AG04450 (cell line): ENCODE measurements around the gene MAP3K7. TPM values are rescaled to one million over a fixed set of nuclear protein-coding genes. Genes with fewer than 3 reads are reported as not detected.

Source experiments
- CTCF ChIA-PET: fragments of 300-600, 350-600 bp; formaldehyde crosslinking; extraction: SDS; loops from one replicate; lab custom pipeline; 2022; ENCODE audit warnings: antibody characterized with exemption, inconsistent platforms; lab: Charles Lee
- POLR2A ChIA-PET: fragments of 350-600 bp; formaldehyde crosslinking; extraction: SDS; loops from one replicate; lab custom pipeline; 2021; ENCODE audit warnings: antibody characterized with exemption, inconsistent platforms; lab: Yijun Ruan, JAX
- DNase-seq: peaks from one replicate; pipeline ENCODE4 v3.0.0-alpha.2; 2011; ENCODE audit warnings: low read depth, low spot score
- H3K27ac ChIP-seq: one replicate; pipeline ENCODE4 v1.5.1; 2012; ENCODE audit warnings: low read depth, low read length, control low read depth
- H3K27me3 ChIP-seq: one replicate; pipeline ENCODE4 v1.6.0; 2012; ENCODE audit warnings: low read length; ENCODE audit not compliant: control insufficient read depth, insufficient read depth
- H3K4me3 ChIP-seq: 2 replicates; pipeline ENCODE4 v1.5.1; 2011; ENCODE audit warnings: mild to moderate bottlenecking, low read depth, low read length, control low read depth
- H3K9me3 ChIP-seq: 2 replicates; pipeline ENCODE4 v1.5.1; 2012; ENCODE audit warnings: low read length; ENCODE audit not compliant: control insufficient read depth, insufficient read depth
- CTCF ChIP-seq: IDR thresholded peaks from 2 replicates; pipeline ENCODE4 v1.5.1; 2011; ENCODE audit warnings: low read depth, low read length, control low read depth, inconsistent platforms
- polyA plus RNA-seq: library from polyadenylated mRNA; depleted of rRNA; stranded (reverse); fragments of >200 nt; gene quantifications from 2 replicates; pipeline ENCODE4 v1.2.3, GENCODE V29; 2011

The MAP3K7 gene
- polyA plus RNA-seq, 1 experiment: 52.4 TPM

DNA sequence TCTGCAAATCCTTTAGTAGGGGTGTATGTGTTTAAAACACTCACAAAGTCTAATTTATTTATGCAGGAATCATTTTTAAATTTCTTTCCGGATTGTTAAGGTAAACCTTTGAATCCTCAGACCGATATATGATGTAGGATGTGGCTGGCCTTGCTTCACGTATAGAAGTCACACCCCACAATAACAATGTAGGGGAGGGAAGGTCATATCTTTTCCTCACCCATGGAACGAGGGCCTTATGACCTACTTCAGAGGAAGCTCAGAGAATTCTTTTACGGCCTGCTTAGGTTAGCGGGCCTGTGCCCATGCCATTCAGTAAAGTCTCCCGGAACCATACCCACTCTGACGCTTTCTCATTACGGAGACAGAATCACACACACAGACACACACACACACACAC is 102.9 kb downstream of the MAP3K7 start:
- Histone ChIP-seq H3K27me3 (peaks cover 5% of the 10 kb centered on the region), H3K4me3 (no peak overlapping the region), H3K27ac (no peak overlapping the region), H3K9me3 (no peaks in the 10 kb centered on the region)
- TF ChIP-seq CTCF: no peak
- ChIA-PET CTCF (interaction anchor here (0.8 to 2.6 kb wide), 2 partner anchors 96 to 543 kb away, joined by 3 to 15 read pairs; no protein-coding TSS in a partner anchor), POLR2A (no interaction called here)
- no peak for DNase-seq

GRCh38 chr6:90483116-90483839 is 103.6 kb downstream of the MAP3K7 start:
- TF ChIP-seq CTCF: no peak
- no peak for DNase-seq
- CTCF ChIA-PET: interaction anchor here (0.6 to 2.6 kb wide), 3 partner anchors 188 to 703 kb away, joined by 3 to 15 read pairs (median 4); no protein-coding TSS in a partner anchor

DNA sequence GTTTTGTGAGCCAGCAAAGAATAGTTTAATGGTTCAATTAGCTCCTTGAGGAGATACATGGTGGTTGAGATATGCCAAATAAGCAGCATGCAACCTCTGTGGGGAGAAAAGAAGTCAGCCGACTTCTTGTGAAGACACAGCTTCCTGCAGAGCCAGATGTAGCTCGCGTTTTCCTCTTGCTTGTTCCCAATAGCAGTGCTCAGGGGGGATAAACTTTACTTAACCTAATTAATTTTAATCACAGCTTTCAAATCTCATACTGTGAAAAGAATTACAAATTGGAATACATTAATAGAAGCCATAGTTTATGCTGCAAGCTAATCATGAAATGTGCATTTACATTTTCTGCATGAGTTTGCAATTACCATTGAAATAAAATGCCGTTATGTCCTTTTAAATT is 106.2 kb downstream of the MAP3K7 start:
- DNase-seq: no peak
- Histone ChIP-seq H3K27ac (no peak overlapping the region), H3K9me3 (no peaks in the 10 kb centered on the region), H3K27me3 (no peaks in the 10 kb centered on the region), H3K4me3 (no peak overlapping the region)
- CTCF ChIA-PET: interaction anchor here (0.6 to 10.3 kb wide), 4 partner anchors 10 to 623 kb away, joined by 3 to 272 read pairs (median 10); no protein-coding TSS in a partner anchor
- POLR2A ChIA-PET: no interaction called here
- no peak for TF ChIP-seq CTCF

More at GRCh38 chr6:90483116-90483839, 103.6 kb downstream of the MAP3K7 start:
- Histone ChIP-seq H3K4me3 (no peak overlapping the region), H3K9me3 (no peaks in the 10 kb centered on the region), H3K27ac (no peak overlapping the region), H3K27me3 (peaks cover 3% of the 10 kb centered on the region)
- POLR2A ChIA-PET: interaction anchor here (0.6 kb wide), 1 partner anchor 265 kb away, joined by 11 read pairs; no protein-coding TSS in a partner anchor

GRCh38 chr6:90479603-90479926 is 107.3 kb downstream of the MAP3K7 start:
- Histone ChIP-seq H3K9me3 (no peaks in the 10 kb centered on the region), H3K4me3 (no peak overlapping the region), H3K27me3 (no peaks in the 10 kb centered on the region), H3K27ac (no peak overlapping the region)
- ChIA-PET CTCF (interaction anchor here (0.6 to 10.3 kb wide), 31 partner anchors 9 to 730 kb away, joined by 3 to 272 read pairs (median 4); no protein-coding TSS in a partner anchor), POLR2A (interaction anchor here (1.2 kb wide), 1 partner anchor 539 kb away, joined by 5 read pairs; no protein-coding TSS in a partner anchor)
- DNase-seq: no peak
- no peak for TF ChIP-seq CTCF
